Measurements from ENCODE around the gene GNB1L.

Gene GNB1L

GRCh38 chr22:19748991-19749664, 105.5 kb downstream of the GNB1L start:
- no peak for DNase-seq (ENCODE audit: low read depth in 2 of 2)

DNA sequence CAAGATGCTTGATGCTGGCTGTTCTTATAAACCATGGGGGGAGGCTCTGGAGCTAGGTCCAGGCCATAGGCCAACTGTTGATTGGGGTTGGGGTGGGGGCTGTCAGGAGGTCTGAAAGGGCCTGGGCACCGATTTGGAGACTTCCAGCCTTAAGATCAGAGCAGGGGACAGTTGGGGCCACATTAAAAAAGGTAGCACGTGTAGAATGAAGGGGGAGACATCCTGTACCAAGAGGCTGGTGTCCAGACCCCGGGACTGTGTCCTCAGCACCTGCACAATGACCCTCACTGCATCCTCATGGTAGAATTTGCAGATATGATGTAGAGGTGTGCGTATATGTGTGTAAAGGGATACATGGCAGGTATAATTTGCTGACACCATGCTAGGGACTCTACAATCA, 106.5 kb downstream of the GNB1L start:
- no peak for DNase-seq (ENCODE audit: low read depth in 2 of 2)

DNA sequence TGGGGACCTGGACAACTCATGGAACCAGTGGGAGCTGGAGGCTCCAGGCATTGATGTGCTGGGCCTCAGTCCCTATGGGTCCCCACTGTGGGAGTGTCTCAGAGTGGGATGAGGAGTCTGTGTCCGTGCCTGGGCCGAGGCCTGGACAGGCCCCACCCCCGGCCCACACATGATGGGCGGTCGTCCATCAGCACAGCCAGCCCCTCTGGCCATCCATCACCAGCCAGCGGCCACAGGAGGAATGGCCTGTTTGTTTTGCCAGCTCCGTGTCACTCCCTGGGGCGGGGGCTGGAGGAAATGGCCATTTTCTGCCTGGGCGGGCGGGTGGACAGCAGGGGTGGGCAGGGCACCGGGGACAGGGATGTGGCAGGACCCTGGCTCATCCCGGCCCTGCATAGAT, 107.1 kb downstream of the GNB1L start:
- DNase-seq (ENCODE audit: low read depth in 2 of 2) = no peak

DNA sequence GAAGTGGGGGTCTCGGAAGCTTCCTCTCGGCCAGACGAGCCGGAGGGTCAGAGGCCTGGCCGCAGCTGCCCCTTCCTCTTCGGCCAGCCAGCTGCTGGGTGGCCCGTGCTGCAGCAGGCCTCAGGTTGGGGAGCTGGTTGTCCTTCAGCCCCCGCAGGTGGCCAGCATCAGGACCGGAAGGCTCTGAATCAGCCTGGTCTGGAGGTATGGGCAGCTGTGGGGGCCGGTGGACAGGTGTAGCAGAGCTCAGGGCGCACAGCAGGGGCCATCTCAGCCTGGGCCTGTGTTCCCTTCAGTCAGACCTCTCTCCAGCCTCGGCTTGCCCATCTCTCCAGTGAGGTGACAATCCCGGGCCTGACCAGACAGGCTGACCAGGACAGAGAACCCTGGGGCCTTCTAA, 107.9 kb downstream of the GNB1L start:
- no peak for DNase-seq (ENCODE audit: low read depth in 2 of 2)

- DNase-seq (ENCODE audit: low read depth in 2 of 2) = no peak
These were observed 109.2 kb downstream of the GNB1L start for GRCh38 chr22:19745155-19746101.

DNA sequence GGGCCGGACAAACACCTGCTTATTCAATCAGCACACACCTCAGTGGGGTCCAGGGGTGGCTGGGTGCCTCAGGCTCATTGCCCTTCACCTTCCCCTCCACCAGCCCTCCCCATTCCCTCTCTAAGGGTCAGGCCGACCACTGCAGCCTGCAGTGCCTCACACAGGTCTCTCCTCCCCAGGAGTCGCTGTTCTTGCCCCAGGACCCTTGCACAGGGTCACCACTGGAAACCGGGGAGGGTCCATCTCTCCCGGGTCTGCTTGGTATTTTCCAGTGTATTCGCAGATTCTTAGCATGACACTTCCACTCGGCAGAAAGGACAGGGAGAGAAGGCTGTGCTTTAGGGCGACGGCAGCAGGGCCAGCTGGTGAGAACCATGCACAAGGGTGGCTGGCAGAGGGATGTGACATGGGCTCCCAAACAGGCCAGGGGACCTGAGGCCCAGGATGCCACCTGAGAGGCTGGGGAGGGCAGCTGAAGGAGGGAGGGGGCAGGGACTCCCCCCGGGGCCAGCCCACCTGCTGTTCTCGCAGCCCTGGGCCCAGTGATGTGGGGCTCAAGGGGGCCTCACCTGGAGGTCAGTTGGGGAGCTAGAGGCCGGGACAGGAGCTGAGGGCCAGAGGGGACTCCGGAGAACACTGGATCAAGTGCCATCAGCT, 110.2 kb downstream of the GNB1L start:
- no peak for DNase-seq (ENCODE audit: low read depth in 2 of 2)

DNA sequence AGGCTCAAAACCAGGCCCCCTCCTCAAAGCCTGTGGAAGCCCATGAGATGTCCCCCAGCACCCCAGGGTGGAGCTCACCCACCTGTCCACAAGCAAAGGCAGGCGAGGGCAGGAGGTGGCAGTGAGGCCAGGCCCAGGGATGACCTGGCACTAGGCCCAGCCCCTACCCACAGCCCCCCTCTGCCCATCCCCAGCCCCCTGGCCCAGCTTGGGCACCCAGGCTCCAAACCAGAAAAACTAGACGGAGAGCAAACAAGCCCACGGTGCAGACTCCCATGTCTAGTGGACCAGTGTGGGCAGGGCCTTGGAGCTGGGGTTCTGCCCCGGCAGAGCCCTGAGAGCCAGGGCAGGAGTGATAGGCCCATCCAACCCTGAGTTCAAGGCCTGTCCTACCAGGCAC, 111.0 kb downstream of the GNB1L start:
- no peak for DNase-seq (ENCODE audit: low read depth in 2 of 2)

GRCh38 chr22:19743081-19743480, 111.6 kb downstream of the GNB1L start:
- no peak for DNase-seq (ENCODE audit: low read depth in 2 of 2)

DNA sequence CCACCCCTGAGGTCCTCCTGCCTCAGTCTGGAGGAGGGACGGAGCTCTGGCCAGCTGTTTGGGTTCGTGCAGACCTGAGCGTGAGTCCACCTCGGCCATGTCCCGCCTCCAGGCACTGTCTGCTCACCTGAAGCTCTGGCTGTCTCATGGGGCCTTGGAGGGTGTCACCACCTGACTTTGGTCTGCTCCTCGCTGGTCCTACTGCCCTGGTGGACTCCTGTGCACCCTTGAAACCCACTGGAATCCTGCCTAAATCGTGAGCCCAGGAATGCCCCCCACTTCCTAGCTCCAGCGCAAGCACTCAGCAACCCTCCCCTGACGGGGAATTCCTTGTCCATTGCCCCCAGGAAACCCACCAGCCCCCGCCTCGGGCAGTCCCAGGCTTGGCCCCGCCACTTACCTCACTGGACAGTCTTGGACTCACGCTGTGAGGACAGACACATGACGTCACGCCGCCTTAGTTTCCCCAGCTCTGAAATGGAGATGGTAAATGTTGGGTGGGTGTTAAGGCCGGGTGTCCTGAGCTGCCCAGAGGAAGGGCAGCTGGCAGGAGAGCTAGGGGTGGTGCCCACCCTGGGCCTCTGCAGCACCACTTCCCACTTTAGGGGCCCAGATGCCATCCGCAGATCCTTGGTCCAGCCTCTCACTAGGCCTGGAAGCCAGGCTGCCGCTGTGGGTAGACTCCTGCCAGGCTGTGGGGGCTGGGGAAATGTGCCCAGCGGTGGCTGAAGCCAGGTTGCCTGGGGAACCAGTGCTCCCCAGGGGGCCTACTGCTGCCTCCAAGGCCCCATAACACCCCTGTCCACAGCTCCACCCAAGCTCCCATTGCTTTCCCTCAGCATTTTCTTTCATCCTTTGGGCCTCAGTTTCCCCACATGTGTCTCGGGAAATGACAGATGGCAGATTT, 112.3 kb downstream of the GNB1L start:
- DNase-seq (ENCODE audit: low read depth in 2 of 2) = no peak

- no peak for DNase-seq (ENCODE audit: low read depth in 2 of 2)
These were observed 113.6 kb downstream of the GNB1L start for GRCh38 chr22:19741053-19741452.

DNA sequence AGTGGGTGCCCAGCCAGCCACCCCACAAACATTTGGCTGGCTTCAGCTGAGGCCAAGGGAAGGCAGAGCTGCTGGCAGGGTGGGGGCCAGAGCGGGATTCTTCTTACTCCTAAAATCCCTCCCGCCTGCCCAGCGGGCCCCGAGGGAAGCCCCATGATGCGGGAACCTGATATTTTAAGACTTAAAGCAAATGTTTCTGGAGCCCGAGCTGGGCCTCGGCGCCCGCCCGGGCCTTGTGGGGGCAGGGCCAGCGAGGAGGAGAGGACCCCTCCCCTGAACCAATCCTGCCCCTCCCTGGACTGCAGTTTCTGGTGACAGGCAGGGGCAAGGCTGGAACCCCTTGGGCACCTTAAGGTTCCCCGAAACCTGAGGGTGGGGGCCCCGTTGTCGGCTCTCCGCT, 114.1 kb downstream of the GNB1L start:
- no peak for DNase-seq (ENCODE audit: low read depth in 2 of 2)

GRCh38 chr22:19739911-19740449, 114.7 kb downstream of the GNB1L start:
- DNase-seq (ENCODE audit: low read depth in 2 of 2) = no peak

DNA sequence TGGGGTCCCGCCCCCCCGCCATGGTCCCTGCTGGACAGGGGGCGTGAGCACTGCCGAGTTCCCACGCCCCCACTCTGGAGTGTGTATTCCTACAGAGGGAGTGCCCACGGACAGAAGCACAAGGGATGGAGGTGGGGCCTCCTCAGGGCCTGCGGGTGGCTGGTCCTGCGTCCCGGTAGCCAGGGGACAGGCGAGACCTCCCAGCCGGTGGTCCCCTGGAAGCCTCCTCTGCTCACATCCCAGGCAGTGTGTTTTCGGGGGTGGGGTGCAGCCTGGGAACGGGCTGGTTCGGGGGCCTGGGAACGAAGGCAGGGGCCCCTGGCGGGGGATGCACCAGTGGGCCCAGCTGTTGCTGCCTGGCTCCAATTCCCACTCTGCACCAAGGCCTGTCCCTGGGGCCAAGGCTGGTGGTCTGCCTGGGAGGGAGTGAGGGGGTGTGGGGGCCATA, 115.2 kb downstream of the GNB1L start:
- no peak for DNase-seq (ENCODE audit: low read depth in 2 of 2)

DNA sequence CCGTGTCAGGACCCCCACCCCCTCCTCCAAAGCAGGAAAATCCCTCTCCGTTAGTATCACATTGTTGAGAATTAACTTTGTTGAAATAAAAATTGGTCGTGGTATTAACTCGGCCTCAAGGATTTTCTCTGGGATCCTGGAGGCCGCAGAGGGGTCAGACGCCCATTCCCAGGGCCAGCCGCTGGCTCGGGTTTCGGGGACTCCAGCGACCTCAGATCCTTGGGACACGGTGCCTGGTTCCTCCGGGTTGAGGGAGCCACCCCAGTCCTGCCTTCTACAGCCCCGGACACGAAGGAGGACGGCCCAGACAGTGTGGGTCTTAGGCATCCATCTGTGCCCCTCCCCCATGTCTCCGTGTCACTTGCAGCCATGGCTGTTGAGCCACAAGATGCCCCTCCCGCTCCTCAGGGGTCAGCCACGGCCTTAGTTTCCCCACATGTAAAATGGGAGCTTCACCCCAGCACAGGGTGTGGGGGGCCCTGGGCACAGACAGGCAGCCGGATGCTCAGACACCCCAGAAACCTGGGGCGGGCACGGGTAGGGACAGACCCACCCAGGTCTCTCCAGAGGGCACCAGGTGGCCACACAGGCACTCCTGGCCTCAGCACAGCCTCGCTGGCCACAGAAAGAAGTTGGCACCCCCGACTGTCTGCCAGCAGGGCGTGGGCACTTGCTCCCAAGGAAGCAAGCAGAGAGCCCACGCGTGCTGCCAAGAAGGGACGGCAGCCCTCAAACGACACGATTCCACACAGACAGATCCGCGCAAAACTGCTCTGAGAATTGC, 115.8 kb downstream of the GNB1L start:
- DNase-seq (ENCODE audit: low read depth in 2 of 2) = no peak

- DNase-seq (ENCODE audit: low read depth in 2 of 2) = no peak
These were observed 116.6 kb downstream of the GNB1L start for GRCh38 chr22:19737846-19738663.

DNA sequence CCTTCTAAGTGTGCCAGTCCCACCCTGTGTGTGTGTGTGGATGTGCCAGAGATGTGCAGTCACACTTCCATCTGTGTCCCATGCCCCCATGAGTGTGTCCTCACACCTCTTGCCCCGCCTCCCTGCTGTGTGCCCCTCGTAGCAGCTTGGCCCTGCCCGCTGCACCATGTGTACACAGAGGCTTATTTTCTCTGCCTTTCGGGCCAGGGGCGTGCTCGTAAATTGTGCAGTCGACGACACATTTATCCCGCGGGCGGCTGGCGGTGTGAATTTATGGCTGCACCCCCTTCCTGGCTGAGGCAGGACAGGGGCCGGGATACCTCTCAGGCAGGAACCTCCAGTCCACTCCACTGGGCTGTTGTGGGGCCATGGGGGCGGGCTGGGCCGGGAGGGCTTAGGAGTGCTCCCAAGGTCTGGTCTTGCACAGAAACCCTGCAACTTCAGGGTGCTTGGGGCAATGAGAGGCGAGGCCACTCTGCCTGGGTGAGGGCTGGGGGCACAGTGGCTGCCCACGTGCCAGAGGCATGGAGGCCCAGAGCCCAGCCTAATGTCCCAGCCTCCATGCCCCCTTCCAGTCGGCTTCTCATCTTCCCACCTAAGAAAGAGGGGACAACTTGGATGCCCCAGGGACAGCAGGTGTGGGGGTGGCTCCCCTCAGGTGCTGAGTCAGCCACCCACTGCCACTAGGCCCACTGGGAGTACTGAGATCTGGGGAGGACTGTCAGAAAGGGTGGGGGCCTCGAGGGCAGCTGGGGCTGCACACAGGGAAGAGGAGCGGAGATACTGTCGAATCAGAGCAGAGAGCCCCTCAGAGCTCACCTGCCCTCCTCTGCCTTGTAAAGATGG, 118.8 kb downstream of the GNB1L start:
- DNase-seq (ENCODE audit: low read depth in 2 of 2) = no peak

GRCh38 chr22:19734837-19735382, 119.8 kb downstream of the GNB1L start:
- no peak for DNase-seq (ENCODE audit: low read depth in 2 of 2)

GRCh38 chr22:19734163-19734562, 120.5 kb downstream of the GNB1L start:
- no peak for DNase-seq (ENCODE audit: low read depth in 2 of 2)

All from stimulated activated CD4-positive, alpha-beta T cell treated with anti-CD3 and anti-CD28 coated beads, Interleukin-4, amount 100 ng/mL, for 48 hours (primary cell).